ENCODE results near the gene RUNX1.
A peak's percentile ranks its signal among the peaks of the same experiment; 100 is the strongest.

The RUNX1 gene

DNA sequence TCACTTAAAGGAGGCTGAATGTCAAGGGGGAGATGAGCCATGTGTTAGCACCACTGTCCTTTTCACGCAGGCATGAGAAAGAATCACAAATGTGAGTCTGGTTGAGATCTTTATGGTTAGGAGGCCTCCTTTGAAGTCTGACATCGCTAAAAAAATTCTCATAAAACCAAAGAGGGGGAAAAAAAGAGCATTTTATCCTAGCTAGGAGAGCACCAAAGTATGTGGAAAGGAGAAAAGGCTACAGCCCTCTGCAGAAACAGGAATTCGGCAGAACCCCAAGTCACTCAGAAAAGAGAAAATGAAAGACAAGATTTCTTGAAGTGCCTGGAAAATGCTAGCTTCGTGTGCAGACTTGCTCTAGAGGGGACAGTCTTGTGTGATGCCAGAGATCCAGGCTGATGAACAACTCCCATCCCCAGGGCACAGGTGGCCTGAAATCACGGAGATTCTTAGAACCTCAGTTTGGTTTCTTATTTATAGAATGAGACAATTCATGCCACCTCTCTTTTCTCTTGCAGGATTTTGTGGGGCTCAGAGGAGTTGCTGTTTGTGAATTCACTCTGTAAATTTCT, 61.5 kb downstream of the RUNX1 start:
- no peak overlapping the region for H3K4me3 ChIP-seq (replicated peaks in 1 of 2; ENCODE audit: low read depth in 2 of 2, low read length in 2 of 2)
- no peak for DNase-seq (ENCODE audit: low read depth in 2 of 2)
- TF ChIP-seq, protein P1, sequence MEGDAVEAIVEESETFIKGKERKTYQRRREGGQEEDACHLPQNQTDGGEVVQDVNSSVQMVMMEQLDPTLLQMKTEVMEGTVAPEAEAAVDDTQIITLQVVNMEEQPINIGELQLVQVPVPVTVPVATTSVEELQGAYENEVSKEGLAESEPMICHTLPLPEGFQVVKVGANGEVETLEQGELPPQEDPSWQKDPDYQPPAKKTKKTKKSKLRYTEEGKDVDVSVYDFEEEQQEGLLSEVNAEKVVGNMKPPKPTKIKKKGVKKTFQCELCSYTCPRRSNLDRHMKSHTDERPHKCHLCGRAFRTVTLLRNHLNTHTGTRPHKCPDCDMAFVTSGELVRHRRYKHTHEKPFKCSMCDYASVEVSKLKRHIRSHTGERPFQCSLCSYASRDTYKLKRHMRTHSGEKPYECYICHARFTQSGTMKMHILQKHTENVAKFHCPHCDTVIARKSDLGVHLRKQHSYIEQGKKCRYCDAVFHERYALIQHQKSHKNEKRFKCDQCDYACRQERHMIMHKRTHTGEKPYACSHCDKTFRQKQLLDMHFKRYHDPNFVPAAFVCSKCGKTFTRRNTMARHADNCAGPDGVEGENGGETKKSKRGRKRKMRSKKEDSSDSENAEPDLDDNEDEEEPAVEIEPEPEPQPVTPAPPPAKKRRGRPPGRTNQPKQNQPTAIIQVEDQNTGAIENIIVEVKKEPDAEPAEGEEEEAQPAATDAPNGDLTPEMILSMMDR (IDR thresholded peaks at IDR 0.05; ENCODE audit: low read depth, low read length): no peak

DNA sequence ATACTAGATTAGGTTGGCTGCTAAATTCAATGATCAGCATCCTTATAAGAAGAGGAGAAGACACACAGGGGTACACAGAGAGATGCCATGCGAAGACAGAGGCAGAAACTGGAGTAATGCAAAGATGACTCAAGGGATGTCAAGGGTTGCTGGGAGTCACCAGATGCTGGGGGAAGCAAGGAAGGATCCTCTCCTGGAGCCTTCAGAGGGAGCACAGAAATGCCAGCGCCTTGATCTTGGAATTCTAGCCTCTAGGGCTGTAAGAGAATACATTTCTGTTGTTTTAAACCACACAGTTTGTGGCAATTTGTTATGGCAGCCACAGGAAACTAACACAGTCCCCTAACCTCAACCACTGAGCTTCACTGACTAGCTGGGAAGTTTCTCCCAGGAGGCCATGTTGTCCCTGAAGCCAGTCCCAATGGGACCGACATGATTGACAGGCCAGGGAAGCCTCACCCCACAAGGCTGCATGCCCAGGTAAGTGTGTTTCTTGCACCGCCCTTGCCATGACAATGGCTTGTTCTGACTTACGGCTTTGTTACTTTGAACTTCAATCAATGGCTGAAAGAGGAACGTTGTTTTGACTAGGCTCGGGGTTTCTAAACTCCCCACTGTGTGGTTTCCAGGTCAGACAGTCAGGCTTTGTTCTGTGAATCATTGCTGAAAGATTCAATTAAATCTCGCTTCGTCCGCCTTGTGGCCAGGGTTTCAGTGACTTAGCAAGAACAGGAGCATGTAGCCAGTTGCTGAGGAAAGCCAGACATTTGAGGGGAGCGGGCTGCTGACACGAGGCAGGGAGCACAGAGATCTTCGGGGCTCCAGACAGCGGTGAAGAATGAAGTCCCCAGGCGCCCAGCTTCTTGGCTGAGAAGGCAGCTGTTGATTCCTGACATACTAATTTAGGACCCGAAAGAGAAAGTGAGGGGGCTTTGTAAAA, 62.3 kb downstream of the RUNX1 start:
- DNase-seq (ENCODE audit: low read depth in 2 of 2): peak; percentile 61 to 88
- no peak overlapping the region for H3K4me3 ChIP-seq (replicated peaks in 1 of 2; ENCODE audit: low read depth in 2 of 2, low read length in 2 of 2)
- TF ChIP-seq, protein P1 (IDR thresholded peaks at IDR 0.05; ENCODE audit: low read depth, low read length): peak; percentile 27

DNA sequence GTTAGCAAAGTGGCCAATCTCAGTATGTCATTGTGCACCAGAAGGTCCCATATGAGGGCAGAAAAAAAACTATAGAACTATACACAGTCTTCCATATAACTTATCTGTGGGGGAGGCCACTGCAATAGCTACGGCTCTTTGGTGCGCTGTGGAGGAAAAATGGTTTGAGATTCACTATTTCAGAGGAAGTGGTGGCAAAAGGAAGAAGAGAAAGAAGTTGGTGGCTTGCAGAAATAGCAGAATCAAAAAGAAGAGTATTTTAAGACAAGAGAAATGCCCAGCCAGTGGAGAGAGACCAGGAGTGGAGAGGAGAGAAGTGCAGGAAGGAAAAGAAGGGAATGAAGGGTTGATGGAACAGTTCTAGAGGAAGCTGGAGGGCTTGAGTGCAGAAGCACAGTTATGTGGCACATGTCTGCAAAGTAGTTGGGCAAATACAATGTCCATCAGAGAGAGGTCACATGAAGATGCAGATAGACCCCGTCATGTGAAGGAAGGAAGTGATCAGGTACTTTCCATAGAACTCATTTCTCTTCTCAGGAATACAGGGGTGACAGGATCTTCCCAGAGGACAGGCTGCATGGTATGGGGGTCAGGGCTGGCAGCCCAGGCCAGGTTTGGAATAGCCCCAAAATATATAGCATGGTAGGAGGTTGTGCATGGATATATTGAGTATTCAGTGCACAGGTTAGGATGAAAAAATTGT, 64.6 kb downstream of the RUNX1 start:
- TF ChIP-seq, protein P1 (IDR thresholded peaks at IDR 0.05; ENCODE audit: low read depth, low read length): no peak
- no peak for DNase-seq (ENCODE audit: low read depth in 2 of 2)
- no peak overlapping the region for H3K4me3 ChIP-seq (replicated peaks in 1 of 2; ENCODE audit: low read depth in 2 of 2, low read length in 2 of 2)

DNA sequence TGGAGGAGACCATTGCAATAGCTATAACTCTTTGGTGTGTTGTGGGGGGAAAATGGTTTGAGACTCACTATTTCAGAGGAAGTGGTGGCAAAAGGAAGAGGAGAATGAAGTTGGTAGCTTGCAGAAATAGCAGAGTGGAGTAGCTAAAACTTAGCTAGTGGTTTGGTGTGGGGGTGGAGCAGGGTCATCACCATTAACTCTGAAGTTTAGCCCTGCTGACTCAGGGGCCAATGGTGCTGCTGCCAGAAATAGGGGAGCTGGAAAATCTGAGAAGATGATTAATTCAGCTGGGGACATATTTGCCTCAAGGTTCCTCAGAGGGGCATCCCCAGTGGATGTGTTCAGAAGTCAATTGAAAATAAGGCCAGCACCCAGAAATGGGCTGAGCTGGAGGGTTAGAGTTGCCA, 65.4 kb downstream of the RUNX1 start:
- peak; percentile 35 to 84 for DNase-seq (ENCODE audit: low read depth in 2 of 2)
- TF ChIP-seq, protein P1 (IDR thresholded peaks at IDR 0.05; ENCODE audit: low read depth, low read length): no peak
- H3K4me3 ChIP-seq (replicated peaks in 1 of 2; ENCODE audit: low read depth in 2 of 2, low read length in 2 of 2): no peak overlapping the region

DNA sequence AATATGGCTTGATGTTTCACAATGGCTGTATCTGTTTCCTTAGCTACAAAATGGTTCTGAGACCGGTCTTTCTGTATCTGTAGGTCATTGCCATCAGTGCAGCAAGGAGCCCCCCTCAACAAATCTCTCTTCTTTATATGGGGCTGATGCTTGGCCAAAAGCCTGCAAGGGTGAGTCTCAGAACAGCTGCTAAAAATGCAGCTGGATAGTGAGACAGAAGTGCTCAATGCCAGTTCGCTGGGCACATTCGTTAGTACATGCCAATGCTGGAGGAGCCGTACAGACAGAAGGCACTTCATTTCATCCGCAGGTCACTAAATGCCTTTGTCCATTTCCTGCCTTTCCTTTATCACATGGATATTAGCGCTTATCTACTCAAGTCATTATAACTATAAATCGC, 67.3 kb downstream of the RUNX1 start:
- no peak for DNase-seq (ENCODE audit: low read depth in 2 of 2)
- TF ChIP-seq, protein P1 (IDR thresholded peaks at IDR 0.05; ENCODE audit: low read depth, low read length): no peak
- H3K4me3 ChIP-seq (replicated peaks in 1 of 2; ENCODE audit: low read depth in 2 of 2, low read length in 2 of 2): no peak overlapping the region

DNA sequence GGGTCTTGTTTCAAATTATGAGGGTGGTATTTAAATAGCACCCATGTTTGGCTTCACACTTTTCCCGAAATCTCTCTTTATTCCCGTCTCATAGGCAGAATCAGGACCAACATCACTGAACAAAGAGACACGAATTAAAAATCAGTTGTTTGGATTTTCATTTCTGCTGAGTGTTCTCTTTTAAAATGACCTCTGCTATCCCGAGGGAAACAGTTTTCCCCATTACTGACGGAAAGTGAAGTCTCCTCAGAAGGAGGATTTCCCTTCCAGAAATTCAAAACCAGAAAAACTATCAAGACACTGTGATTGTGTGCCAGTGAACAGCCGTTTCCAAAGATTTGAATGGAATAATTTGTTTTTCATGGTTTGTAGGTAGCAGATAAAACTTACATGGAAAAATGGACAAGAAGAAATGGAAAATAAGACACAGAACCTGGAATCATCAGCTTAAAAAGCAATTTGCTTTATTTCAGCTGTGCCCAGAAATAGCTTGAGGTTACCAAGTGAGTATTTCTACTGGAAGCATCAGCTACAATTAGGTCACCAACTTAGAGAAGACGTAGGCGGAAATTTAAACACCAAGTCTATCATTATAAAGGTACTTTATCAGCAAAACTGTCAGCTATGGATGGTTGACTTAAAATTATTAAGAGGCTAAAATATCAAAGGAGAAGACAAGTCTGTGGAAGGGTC, 68.5 kb downstream of the RUNX1 start:
- no peak for DNase-seq (ENCODE audit: low read depth in 2 of 2)
- TF ChIP-seq, protein P1 (IDR thresholded peaks at IDR 0.05; ENCODE audit: low read depth, low read length): no peak
- no peak overlapping the region for H3K4me3 ChIP-seq (replicated peaks in 1 of 2; ENCODE audit: low read depth in 2 of 2, low read length in 2 of 2)

All from cardiac fibroblast (primary cell).